LNCaP clone FGC (cell line): ENCODE measurements around the gene IFT81.

Experiments
- DNase-seq: peaks from one replicate; pipeline ENCODE4 v3.0.0-alpha.2; 2011; ENCODE audit warnings: low read depth
- H3K4me3 ChIP-seq: 2 replicates; pipeline ENCODE4 v1.5.1; 2011; ENCODE audit warnings: mild to moderate bottlenecking, low read depth, low read length, control low read depth
- TF ChIP-seq, protein P1 (sequence below): IDR thresholded peaks from 2 replicates; pipeline ENCODE4 v1.5.1; 2012; ENCODE audit warnings: mild to moderate bottlenecking; ENCODE audit not compliant: control insufficient read depth, insufficient read depth; ENCODE audit errors: extremely low read depth

The IFT81 gene

GRCh38 chr12:110175201-110175600 lies 51.0 kb downstream of the IFT81 start:
- TF ChIP-seq, protein P1, sequence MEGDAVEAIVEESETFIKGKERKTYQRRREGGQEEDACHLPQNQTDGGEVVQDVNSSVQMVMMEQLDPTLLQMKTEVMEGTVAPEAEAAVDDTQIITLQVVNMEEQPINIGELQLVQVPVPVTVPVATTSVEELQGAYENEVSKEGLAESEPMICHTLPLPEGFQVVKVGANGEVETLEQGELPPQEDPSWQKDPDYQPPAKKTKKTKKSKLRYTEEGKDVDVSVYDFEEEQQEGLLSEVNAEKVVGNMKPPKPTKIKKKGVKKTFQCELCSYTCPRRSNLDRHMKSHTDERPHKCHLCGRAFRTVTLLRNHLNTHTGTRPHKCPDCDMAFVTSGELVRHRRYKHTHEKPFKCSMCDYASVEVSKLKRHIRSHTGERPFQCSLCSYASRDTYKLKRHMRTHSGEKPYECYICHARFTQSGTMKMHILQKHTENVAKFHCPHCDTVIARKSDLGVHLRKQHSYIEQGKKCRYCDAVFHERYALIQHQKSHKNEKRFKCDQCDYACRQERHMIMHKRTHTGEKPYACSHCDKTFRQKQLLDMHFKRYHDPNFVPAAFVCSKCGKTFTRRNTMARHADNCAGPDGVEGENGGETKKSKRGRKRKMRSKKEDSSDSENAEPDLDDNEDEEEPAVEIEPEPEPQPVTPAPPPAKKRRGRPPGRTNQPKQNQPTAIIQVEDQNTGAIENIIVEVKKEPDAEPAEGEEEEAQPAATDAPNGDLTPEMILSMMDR: no peak
- no peak for DNase-seq
- H3K4me3 ChIP-seq: no peak overlapping the region

- no peak overlapping the region for H3K4me3 ChIP-seq
- TF ChIP-seq, protein P1: no peak
- DNase-seq: peak; percentile 43
Observed at GRCh38 chr12:110176745-110177144, 52.6 kb downstream of the IFT81 start.

DNA sequence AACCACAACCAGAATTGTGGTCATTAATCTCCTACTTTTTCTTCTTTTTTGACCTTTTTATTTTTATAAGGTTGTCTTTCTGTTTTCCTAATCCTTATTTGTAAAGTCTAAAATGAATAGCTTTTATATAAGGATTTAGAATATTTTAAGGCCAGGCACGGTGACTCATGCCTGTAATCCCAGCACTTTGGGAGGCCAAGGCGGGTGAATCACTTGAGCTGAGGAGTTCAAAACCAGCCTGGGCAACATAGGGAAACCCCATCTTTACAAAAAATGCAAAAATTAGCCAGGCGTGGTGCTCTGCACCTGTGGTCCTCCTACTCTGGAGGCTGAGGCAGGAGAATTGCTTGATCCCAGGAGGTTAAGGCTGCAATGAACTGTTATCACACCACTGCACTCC lies 55.1 kb downstream of the IFT81 start:
- TF ChIP-seq, protein P1: no peak

DNA sequence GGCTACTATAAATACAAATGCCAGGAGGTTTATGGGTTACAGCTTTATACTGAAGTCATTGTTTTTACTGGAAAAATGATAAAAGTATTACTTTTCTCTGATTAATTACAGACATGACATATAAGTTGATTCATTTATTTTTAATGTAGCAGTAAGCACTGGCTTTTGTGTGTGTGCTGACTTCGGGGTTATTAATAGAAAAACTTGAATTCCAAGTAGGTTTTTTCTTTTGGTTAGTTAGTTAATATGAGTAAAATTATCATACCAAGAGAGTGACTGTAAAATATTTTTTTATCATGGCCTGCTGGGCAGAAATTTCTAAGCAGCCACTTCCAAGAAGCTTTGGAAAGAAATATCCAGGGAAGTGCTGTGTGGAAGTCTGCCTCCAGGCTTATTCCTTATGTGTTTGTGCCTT lies 56.4 kb downstream of the IFT81 start:
- DNase-seq: no peak
- H3K4me3 ChIP-seq: no peak overlapping the region
- TF ChIP-seq, protein P1: no peak

More for the DNA sequence above, 55.1 kb downstream of the IFT81 start:
- DNase-seq: no peak
- no peak overlapping the region for H3K4me3 ChIP-seq

DNA sequence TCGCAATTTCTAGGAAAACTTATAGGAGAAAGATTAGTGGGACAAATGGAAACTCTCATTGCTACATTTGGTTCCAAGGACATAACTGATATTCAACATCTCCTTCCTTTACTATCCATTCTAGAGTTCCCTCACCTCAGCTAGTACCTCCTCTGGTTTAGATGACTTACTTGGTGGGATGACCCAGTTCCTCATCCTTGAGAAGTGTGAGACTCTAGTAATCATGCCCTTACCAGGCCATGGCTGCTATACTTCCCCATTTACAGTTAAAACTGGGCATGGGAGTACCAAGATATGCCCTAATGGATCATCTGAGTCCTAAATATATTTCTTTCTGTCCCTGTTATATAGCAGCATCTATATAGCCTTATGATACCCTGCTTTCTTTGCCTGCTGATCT lies 58.1 kb downstream of the IFT81 start:
- DNase-seq: no peak
- H3K4me3 ChIP-seq: no peak overlapping the region
- TF ChIP-seq, protein P1: no peak

- TF ChIP-seq, protein P1: no peak
- DNase-seq: no peak
- H3K4me3 ChIP-seq: no peak overlapping the region
Observed at GRCh38 chr12:110183386-110183785, 59.2 kb downstream of the IFT81 start.

DNA sequence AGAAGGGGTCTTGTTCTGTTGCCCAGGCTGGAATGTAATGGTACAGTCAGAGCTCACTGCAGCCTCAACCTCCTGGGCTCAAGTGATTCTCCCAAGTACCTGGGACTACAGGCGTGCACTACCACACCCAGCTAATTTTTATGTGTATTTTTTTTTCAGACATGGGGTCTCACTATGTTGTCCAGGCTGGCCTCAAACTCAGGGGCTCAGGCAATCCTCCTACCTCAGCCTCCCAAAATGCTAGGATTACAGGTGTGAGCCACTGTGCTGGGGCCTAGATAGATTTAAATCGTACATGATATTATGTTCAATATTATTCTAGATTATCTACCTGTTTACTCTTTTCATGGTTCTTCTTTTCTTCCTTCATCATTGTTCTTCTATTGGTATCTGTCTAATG lies 61.5 kb downstream of the IFT81 start:
- DNase-seq: no peak
- TF ChIP-seq, protein P1: no peak
- no peak overlapping the region for H3K4me3 ChIP-seq
